Fibroblast of skin of abdomen (primary cell): ENCODE measurements around the gene PHLDA1.

ENCODE experiments used
- DNase-seq: peaks from one replicate; pipeline ENCODE4 v3.0.0-alpha.2; 2013

PHLDA1 gene

DNA sequence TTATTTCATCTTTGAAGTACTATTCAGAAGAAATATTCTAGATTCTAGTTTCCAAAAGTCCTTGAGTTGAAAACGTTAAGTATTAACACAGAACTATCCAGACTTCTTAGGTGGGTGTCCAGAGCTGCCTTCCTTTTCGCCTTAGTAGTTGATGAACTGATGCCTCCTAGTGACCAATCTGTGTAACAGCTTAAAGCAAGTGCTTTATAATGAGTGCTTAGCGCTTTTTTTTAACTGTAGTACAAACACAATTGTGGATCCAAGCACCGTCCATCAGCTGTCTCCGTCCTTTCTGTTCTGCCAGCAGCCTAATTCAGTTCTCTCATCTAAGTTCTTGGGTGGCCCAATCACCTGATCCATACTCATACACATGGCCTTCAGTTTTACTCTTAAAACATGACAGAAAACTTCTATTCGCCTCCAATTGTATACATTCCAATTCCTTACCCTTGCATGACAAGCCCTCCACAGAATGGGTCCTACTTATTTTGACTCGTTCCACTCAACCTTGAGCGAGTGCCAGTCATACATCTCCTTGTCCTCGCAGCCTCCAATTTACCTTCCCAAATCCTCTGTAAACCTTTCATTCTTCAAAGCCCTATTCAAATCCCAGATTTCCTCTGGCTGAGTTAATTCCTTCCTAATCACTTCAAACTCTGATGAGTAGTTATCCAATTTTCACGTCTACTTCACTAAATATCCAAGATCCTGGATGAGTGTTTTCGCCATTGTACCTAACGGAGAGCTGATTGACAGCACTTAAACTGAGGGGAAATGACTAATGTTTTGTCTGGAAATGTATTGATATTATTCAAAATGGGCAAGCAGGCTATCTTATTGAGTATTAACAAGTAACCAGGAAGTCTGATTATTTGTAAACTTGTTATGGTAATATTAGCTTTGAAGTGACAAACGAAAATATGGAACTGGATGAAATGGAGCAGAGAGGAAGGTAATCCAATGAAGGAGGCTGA lies 5.8 kb upstream of the PHLDA1 start:
- peak; percentile 80 for DNase-seq

DNA sequence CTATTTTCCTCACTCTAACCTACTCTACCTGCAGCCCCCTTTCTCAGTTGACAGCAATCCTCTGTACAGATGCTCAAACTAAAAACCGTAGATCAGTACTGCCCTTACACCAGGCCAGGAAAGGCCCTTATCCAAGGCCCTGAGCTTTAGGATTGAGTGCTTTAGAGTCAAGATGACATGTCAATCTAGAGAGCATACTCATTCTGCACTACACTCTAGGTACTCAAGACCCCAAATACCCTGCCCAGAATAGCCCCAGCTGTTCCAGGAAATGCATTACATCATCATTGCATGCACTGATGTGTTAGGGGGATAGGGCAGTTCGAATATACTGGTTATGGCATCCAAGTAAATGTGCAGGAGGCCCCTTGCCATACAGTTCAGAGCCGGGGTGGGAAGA lies 3.5 kb upstream of the PHLDA1 start:
- DNase-seq = no peak

GRCh38 chr12:76033081-76034011 lies 1.8 kb upstream of the PHLDA1 start:
- no peak for DNase-seq

GRCh38 chr12:76032043-76032981 lies 736 bp upstream of the PHLDA1 start:
- peak; percentile 57 for DNase-seq

- no peak for DNase-seq
Observed at GRCh38 chr12:76031081-76031413, 529 bp downstream of the PHLDA1 start.

DNA sequence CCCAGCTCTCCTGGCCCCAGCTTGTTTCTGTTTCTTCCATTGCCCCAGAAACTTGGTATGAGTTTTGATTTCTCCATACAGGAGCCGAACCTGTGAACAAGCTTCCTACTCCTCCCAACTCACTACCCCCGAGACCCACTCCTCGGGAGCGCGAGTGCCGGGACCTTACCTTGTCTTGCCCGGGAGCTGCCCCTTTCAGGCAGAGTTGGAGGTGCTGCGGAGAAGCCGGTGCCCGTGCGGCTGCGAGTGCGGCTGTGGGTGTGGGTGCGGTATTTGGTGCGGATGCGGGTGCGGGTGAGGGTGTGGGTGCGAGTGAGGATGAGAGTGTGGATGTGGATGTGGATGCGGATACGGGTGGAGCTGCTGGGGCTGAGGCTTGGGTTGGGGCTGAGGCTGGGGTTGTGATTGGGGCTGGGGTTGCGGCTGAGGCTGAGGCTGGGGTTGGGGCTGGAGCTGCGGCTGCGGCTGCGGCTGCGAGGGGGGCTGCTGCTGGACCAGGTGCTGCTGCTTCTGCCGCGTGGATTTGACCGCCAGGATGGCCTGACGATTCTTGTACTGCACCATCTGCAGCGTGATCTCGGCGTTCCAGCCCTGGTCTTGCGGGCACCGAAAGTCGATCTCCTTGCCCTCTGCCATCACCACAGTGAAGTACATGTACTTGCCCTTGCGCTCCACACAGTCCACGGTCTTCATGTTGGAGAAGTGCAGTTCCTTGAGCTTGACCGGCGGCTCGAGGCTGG lies 1.1 kb downstream of the PHLDA1 start:
- DNase-seq = no peak

GRCh38 chr12:76029982-76030340 lies 1.6 kb downstream of the PHLDA1 start:
- DNase-seq = peak; percentile 44

- no peak for DNase-seq
Observed at GRCh38 chr12:76028571-76029277, 2.9 kb downstream of the PHLDA1 start.

DNA sequence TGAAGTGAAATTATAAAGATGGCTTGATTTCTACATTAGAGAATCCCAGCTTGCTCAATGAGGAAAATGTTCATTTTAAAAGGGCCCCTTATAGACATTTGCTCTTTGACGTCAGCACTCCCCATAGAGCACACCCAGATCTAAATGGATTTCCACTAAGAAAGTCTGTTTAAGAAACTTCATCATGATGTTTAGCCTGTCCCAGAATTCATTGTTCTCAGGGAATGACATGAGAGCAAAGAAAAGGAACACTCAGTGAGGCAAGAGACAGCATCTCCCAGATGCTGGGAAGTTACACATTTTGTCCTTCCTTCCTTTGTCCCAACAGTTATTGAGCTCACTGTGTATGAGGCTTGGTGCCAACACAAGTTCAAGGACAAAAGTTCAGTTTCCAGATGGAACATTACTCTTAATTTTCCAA lies 4.9 kb downstream of the PHLDA1 start:
- DNase-seq = no peak

DNA sequence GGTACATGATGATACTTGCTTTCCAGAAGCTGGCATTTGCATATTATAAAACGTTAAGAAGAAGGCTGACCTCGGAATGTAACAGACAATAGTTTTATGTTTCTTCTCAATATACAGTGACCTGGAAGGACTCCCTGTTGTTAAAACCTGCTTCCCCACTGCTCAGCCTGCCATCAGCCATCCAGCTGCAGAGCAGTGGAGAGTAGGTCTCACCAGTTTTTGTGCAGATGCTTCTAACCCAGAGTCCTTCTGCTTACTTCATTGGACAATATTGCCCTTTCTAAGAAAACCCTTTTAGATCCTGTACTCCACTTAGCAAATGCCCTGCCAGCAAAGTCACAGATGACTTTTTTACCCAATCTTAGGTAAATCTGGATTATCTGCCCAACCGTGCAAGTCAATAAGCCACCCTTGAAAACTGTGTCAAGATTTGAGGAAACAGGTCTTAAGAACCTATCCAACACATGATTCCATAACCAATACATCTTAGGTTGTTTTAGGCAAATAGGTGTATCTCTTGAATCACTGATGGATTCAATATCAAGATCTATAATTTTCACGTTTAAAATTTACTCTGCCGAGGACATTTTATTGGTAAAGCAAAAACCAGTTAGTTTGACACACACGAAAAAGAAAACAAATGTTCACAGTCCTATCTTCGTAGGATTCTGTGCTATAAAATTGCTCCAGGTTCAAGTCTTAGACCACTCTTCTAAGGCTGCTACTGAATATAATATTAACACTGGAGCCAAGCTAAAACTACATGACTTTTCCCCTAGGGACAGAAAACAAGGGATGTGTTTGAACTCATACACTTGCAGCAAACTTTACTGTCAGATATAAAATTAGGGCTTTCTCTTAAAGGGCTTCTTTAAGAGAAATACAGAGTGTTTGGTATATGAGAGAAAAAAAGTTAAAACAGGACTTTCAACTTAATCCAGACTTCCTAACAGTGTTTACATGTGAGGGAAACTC lies 5.7 kb downstream of the PHLDA1 start:
- DNase-seq = no peak

DNA sequence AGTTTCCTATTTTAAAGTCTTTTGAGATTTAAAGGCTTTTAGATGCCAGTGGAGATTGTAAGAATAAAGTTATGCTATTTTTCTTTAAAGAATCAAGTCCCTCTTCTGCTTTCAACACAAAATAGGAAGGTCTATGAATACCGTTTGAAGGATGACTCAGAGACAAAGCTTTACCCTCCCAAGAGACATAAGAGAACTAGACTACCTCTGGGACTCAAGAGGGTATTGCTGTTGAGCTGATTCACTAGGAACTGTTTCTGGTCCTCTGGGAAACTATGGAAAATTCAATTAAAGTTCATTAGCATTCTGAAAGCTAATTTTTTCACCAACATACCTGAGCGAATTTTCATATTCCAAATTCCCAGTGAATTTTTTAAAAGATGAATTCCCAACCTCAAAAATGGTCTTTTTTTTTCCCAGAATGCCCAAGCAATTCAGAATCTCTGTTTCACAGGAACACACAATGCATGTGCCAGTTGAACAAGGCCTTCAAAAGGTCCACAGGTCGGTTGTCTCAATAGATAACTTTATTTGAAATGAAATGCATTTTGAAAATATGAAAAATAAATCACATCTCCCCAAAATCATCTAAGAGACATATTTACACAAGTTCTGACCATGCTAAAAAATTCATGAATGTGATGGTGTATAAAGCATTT lies 6.5 kb downstream of the PHLDA1 start:
- DNase-seq = peak; percentile 84

- no peak for DNase-seq
Observed at GRCh38 chr12:76024102-76024781, 7.3 kb downstream of the PHLDA1 start.

- DNase-seq = no peak
Observed at GRCh38 chr12:76023069-76023690, 8.4 kb downstream of the PHLDA1 start.

DNA sequence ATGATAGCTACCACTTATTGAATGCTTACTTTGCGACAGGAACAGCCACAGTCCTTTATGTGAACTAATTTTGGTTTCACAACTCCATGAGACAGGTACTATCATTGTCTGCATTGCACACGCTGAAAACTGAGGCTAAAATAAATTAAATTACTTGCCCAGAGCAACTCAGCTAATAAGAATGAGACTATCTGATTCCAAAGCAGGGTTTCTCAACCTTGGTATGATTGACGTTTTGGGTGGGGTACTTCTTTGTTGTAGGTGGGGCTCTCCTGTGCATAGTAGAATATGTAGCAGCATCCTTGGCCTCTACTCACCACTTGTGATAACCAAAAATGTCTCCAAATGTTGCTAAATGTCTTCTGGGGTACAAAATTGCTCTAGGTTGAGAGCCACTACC lies 9.1 kb downstream of the PHLDA1 start:
- DNase-seq = no peak

DNA sequence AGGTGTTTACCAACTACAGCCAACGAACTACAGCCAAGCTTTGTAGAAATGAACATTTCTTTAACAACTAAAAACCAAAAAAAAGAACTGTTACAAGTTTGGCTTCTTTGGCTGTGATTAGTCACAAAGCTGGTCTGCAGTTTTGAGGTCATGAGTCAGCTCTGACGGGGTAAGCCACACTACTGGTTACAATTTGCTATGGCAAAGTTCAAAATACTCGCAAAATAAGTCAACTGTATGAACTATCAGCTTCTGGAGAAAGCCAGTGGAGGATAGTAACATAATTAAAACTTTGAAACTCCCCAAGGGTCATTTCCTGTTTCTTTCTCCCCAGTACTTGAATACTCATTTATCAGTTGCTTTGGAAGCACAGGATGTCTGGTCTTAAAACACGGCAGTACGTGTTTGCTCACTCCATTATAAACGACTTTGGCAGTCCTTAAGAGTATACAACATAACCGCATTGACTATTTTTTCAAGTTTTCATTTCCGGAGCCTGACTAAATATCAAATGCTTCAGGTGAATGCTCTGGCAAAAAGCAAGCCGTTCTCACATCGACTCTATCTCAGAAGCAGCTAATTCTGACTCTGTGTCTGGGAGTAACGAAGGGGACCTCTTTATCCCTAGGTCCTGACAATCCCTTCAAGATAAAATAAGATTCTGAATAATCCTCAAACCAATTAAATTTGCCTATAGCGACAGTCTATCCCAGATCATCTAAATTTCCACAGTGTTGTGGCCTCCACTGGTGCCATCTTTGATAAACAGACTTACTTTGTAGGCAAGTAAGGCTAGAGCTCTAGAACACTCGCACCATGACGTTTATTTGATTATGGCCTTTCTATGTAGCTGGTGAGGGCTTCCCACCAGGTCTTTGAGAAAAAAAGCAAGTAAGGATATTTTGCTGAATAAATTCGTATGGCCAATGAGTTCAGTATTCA lies 10.6 kb downstream of the PHLDA1 start:
- peak; percentile 97 for DNase-seq

- DNase-seq = peak; percentile 64
Observed at GRCh38 chr12:76020281-76020680, 11.3 kb downstream of the PHLDA1 start.

GRCh38 chr12:76018672-76019071 lies 12.9 kb downstream of the PHLDA1 start:
- DNase-seq = no peak
